ENCODE measurements around the gene BCL2L13. TPM values are rescaled to one million over a fixed set of nuclear protein-coding genes. Genes with fewer than 3 reads are reported as not detected.
"Not testable (repeated sequence)": the region's sequence is repeated elsewhere in the genome, so short reads cannot be mapped to it uniquely, and the experiment has no call there.

BCL2L13 gene
- polyA plus RNA-seq, 5 donors = 31.2 to 36.4 (median 32.7) TPM

- no peak for DNase-seq
These were observed 55.6 kb downstream of the BCL2L13 start for GRCh38 chr22:17694193-17694592.

DNA sequence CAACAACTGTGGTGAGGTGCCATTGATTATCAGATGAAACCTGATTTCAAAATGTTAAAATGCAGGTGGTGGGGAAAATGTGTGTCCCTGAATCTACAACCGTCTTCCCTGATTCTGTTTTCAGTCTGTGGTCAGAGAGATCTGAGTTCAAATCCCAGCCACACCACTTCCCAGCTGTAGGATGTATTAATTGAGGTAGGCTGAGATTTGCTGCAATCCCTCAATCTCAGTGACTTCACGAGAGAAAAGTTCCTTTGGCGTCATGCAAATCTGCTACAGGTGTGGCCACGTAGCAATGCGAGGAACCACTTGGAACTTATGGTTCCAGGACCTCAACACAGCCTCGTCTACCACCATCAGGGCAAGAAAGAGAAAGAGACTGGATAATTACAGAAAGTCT is 56.2 kb downstream of the BCL2L13 start:
- DNase-seq = no peak

GRCh38 chr22:17695986-17696385 is 57.4 kb downstream of the BCL2L13 start:
- DNase-seq = no peak

GRCh38 chr22:17697196-17697595 is 58.6 kb downstream of the BCL2L13 start:
- DNase-seq = not testable (repeated sequence)

DNA sequence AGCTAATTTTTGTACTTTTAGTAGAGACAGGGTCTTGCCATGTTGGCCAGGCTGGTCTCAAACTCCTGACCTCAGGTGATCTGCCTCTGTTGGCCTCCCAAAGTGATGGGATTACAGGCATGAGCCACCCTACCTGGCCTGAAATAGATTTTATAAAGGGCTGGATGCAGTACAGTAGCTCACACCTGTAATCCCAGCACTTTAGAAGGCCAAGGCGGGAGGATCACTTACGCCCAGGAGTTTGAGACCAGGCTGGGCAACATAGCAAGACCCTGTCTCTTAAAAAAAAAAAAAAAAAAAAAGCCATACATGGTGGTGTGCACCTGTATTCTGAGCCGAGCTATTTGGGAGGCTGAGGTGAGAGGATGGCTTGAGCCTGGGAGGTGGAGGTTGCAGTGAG is 59.7 kb downstream of the BCL2L13 start:
- not testable (repeated sequence) for DNase-seq

- DNase-seq = no peak
These were observed 60.4 kb downstream of the BCL2L13 start for GRCh38 chr22:17698948-17699347.

- DNase-seq = no peak
These were observed 61.3 kb downstream of the BCL2L13 start for GRCh38 chr22:17699696-17700340.

GRCh38 chr22:17700778-17701177 is 62.2 kb downstream of the BCL2L13 start:
- no peak for DNase-seq

GRCh38 chr22:17703811-17704210 is 65.3 kb downstream of the BCL2L13 start:
- DNase-seq = no peak

- no peak for DNase-seq
These were observed 67.0 kb downstream of the BCL2L13 start for GRCh38 chr22:17705546-17705945.

GRCh38 chr22:17705951-17706900 is 67.7 kb downstream of the BCL2L13 start:
- DNase-seq = no peak

- DNase-seq = no peak
These were observed 68.4 kb downstream of the BCL2L13 start for GRCh38 chr22:17706947-17707346.

DNA sequence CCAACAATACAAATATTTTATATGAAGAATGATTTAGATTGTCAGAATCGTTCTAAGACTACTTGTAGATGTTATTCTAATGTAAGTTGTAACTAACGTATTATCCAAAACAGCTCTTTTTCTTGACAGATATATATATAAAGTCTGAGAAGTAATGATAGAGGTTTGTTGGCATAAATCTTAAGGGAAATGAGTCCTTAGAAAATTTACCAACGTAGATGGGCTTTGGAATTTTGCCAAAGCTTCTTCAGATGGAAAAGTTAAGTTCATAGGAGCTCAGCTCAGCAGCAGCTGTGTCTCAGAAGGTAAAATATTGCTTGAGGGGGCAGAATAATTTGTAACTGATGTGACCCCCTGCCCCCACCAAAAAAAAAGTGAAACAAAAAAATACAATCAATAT is 69.0 kb downstream of the BCL2L13 start:
- DNase-seq = no peak

GRCh38 chr22:17710023-17710422 is 71.5 kb downstream of the BCL2L13 start:
- DNase-seq = no peak

GRCh38 chr22:17712441-17712840 is 73.9 kb downstream of the BCL2L13 start:
- DNase-seq = no peak

DNA sequence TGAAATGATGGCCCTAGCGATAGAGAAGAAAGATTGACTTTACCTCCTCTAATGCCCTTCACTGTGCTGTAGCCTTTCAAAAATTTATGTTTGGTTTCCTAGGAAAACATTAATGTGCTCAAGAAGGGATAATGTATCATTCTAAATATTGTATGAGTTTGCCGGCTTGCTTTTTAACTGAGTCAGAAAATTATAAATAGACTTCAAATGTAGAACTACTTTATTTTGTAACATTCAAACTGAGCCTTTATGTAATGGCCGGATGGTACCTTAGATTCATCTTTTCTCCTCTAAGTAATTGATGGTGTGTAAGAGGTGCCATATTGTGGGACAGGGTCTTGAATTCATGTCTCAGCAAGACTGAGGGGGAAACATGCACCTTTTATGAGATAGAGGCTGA is 78.0 kb downstream of the BCL2L13 start:
- DNase-seq = no peak

- DNase-seq = no peak
These were observed 79.2 kb downstream of the BCL2L13 start for GRCh38 chr22:17717708-17718107.

DNA sequence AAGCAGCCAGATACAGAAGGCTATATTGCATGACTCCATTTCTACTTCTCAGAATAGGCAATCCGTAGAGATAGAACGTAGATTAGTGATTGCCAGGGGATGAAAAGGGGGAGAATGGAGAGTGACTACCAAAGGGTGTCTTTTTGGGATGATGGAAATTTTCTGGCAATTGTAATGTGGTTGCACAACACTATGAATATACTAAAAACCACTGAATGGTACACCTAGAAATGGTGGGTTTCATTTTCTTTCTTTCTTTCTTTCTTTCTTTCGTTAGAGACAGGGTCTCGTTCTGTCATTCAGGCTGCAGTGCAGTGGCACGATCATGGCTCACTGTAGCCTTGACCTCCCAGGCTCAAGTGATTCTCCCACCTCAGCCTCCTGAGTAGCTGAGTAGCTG is 81.4 kb downstream of the BCL2L13 start:
- no peak for DNase-seq

- no peak for DNase-seq
These were observed 85.7 kb downstream of the BCL2L13 start for GRCh38 chr22:17724241-17724640.

- DNase-seq = no peak
These were observed 86.3 kb downstream of the BCL2L13 start for GRCh38 chr22:17724678-17725499.

DNA sequence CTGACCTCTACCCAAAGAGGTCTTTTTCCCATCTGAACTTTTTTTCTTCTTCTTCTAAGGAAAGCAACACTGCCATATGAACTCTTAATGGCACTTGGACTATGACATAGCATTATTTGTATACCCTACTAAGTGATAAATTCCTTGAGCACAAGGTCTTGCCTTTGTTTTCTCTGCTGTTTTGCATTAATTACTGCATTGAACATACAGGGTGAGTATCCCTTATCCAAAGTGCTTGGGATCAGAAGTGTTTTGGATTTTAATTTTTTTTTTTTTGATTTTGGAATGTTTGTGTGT is 86.9 kb downstream of the BCL2L13 start:
- no peak for DNase-seq
